ENCODE results near the gene PGLYRP2.
"Not testable (repeated sequence)": the region's sequence is repeated elsewhere in the genome, so short reads cannot be mapped to it uniquely, and the experiment has no call there.

The PGLYRP2 gene, protein sequence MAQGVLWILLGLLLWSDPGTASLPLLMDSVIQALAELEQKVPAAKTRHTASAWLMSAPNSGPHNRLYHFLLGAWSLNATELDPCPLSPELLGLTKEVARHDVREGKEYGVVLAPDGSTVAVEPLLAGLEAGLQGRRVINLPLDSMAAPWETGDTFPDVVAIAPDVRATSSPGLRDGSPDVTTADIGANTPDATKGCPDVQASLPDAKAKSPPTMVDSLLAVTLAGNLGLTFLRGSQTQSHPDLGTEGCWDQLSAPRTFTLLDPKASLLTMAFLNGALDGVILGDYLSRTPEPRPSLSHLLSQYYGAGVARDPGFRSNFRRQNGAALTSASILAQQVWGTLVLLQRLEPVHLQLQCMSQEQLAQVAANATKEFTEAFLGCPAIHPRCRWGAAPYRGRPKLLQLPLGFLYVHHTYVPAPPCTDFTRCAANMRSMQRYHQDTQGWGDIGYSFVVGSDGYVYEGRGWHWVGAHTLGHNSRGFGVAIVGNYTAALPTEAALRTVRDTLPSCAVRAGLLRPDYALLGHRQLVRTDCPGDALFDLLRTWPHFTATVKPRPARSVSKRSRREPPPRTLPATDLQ

DNA sequence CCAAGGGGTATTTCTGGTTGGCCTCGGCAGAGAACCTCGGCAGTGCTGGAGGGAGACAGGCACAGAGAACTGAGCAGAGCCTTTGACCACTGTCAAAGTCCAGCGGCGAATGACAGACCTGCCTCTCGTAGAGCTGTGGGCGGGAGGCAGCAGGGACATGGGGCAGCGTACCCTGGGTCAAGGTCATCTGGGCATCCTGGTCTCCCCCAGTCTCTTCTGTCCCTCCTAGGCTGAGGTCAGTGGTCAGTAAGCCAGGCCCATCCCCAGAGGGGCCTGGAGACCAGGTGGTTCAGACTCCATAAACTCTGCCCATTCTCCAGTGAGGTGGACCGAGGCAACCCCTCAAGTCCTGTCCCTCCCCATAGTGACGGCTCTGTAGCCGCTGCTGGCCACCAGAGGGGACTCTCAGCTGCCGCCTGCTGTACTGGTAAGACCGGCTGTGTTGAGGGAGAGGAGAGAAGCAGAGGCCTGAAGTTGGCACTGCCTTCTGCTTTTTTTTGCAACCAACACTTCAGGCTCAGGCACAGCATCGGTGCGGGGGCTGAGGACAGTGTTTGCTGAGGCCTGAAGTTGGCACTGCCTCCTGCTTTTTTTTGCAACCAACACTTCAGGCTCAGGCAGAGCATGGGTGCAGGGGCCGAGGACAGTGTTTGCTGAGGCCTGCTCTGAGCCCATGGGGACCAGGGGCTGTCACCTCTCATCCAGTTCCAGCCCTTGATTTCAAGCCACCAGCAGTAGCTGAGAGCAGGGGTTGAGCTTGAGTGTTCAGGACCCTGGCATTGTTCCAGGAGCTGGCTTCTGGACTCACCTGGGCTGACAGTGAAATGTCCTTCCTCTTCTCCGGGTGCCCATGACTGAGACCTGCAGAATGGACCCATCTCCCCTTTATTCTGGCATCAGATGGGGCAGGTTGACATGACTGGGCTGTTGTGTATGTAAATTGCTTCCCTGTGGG, at the start of gene PGLYRP2:
Gene PGLYRP2, minus strand, starts transcription at position 111 of the 955 bp plus-strand sequence. CDS start 130 bp downstream, outside the sequence.
- DNase-seq, result no peak

DNA sequence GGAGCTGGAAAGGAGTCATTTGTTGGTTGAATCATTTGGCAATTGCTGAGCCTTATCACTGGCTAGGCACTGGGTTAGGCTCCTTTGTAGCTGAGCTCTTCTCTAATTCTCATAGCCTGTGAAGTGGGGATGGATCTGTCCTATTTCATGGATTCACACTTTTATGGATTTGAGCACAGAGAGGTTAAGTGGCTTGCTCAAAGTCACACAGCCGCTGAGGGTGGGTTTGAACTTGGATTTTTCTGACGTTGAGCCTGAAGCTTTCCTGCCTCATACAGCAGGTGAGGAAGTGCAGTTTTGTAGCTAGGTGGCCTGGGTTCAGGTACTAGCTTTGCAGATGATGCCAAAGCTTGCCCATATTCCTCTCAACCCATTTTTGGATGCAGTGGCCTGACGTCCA, 48.4 kb upstream of the PGLYRP2 start:
- DNase-seq, result no peak

DNA sequence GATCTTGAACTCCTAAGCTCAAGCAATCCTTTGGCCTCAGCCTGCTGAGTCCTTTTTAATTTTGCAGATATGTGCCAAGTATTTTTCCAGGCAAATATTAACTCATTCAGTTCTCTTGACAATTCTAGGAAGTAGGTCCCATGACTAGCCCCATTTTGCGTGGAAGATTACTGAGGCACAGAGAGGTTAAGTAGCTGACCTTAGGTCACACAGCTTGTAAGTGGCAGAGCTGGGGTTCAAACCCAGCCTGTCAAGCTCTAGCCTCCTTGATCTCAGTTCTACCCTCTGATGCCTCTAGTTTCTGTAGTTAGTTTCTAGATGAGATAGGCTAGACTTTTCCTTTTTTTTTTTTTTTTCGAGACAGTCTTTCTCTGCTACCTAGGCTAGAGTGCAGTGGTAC, 47.1 kb upstream of the PGLYRP2 start:
- DNase-seq, result no peak

DNA sequence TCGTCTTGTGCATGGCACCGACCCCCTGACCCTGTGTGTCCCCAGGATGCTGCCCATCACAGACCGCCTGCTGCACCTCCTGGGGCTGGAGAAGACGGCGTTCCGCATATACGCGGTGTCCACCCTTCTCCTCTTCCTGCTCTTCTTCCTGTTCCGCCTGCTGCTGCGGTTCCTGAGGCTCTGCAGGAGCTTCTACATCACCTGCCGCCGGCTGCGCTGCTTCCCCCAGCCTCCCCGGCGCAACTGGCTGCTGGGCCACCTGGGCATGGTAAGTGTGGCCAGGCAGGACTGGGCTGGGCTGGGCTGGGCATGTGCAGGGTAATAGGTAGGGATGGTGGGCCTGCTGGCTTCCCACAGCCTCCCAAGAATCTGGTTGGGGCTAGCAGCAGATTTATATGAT, 46.0 kb upstream of the PGLYRP2 start:
- DNase-seq, result no peak

DNA sequence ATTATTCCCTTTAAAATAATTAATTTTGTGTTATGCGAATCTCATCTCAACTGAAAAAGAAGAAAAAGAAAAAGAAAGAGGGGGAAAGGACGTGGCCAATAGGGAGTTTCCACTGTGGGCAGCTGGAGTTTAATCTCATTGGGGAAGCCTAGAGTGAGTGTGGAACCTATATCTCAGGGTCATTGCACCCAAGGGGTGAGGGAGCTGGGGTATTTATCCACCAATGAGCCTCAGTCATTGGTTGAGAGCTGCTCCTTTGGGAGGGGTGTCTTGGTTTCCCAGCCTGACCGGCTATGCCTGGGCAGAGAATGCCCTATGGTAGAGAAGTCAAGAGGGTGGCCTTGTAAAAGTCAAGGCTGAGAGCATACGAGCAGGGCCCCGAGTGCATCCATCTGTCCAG, 45.5 kb upstream of the PGLYRP2 start:
- DNase-seq, result no peak

DNA sequence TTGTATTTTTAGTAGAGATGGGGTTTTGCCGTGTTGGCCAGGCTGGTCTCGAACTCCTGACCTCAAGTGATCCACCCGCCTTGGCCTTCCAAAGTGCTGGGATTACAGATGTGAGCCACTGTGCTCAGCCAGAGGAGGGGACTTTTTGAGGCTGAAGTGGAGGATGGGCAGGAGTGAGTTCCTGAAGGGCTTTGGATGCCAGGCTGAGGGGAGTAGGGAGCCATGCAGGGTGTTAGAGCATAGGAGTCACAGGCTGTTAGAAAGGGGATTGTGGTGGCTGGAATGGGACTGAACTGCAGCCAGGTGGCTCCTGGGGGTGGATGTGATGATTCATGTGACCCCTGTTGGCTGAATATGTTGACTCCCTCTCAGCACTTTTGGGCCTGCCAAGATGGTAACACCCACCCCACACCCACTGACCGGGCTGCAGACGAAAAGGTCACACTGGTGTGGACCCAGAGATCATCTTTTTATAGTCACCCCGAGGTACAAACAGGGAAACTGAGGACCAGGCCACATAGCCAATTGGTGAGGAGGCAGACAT, 40.2 kb upstream of the PGLYRP2 start:
- DNase-seq, result no peak

DNA sequence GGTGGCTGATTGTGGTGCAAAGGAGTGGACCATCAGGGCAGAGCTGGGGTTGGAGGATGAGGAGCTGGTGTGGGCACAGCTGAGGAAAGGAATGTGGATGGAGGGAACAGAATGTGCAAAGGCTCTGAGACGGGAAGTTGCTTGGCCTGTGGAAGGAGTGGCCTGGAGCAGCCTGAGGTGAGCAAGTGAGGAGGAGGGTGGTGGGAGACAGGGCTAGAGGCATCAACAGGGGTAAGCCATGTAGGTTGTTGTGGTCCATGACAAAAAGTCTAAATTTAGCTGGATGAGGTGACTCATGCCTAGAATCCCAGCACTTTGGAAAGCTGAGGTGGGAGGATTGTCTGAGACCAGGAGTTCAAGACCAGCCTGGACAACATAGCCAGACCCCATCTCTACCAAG, 38.5 kb upstream of the PGLYRP2 start:
- DNase-seq, result no peak

DNA sequence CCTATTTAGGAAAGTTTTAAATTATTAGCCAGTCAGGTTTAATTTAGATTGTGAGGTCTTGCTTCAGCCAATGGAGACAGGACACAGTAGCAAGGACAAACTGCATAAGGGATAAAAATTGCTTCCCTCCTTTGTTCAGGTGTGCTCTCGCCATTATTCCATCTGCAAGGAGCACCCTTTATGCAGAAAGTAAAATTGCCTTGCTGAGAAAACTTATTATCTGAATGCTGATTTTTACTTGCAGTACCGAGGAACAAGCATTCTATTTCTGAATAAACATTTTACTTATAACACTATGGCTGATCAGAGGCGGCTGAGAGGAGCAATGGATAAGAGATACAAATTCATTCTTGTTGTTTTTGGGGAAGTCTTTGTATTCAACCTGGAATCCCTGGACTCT, 37.1 kb upstream of the PGLYRP2 start:
- no peak for DNase-seq

DNA sequence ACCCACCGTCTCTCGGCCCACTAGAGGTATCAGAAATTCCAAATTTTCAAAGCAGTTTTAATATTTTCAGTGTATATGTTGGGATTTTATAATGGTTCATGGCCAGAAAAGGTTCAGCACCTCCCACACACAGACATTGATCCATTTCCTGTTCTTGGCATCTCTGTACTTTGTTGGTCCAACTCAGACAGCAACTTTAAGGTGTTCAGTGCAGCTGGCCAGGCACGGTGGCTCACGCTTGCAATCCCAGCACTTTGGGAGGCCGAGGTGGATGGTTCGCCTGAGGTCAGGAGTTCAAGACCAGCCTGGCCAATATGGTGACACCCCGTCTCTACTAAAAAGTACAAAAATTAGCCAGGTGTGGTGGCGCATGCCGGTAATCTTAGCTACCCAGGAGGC, 35.9 kb upstream of the PGLYRP2 start:
- DNase-seq, result not testable (repeated sequence)

DNA sequence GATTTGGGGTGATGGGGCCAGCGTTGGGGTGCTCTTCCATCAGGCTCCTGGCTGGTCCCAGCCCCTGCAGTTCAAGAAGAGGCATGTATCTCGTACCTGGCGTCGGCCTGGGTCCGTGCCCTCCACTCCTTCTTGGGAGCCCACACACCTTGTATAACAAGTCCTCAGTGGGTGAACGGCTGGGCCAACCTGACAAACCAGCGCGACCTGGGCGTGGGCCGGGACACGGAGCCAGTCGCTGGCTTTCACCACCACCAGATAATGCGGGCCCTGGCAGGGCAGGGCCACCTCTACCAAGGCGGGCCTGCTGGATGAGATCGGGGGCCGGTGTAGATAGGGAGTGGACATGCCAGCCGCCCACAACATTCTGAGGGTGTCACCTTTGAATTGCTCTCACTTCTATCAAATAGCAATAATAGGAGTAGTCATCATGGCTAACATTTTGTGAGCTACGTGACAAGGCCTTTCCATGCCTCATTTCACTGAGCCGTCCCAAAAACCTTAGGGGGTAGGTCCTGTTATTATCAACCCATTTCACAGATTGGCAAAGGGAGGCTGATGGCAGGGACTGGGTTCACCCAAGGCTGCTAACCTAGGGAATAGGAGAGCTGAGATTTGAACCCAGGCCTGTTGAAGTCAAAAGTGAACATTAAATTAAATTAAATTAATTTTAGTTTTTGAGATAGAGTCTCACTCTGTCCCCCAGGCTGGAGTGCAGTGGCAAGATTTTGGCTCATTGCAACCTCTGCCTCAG, 32.5 kb upstream of the PGLYRP2 start:
- no peak for DNase-seq

DNA sequence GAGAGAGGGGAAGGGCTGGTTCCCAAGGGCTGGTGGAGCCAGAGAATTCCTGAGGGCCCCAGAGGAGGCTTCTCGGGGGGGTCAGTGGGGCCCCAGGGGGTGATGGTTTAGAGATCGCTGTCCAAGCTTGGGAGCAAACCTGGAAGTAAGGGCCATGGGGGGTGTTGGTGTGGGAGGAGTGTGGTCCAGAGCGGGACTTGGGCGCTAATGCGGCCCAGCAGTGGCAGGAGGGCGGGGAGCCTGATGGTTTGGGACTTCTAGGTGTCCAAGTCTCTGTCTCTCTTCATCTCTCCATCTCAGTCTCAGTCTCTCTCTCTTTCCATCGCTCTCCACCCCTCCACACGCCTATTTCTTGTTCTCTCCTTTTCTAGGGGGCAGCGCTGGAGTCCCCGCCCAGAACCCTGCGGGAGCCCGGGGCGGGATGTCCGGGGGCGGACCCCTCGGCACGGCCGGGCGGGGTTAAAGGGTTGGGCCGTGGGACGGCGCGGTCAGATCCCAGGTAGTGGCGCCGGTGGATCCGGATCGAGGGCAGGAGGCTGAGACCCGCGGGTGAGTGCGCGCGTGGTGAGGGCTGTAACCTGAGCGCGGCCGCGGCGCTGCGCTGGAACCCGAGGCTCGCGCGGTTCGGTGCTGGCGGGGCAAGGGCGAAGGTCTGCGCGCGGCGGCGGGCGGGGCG, 28.9 kb upstream of the PGLYRP2 start, which contains the start of gene CYP4F22:
Gene CYP4F22, plus strand, starts transcription at position 491 of the 676 bp plus-strand sequence. CDS start 16,812 bp downstream, outside the sequence.
- peak; percentile 18 for DNase-seq

DNA sequence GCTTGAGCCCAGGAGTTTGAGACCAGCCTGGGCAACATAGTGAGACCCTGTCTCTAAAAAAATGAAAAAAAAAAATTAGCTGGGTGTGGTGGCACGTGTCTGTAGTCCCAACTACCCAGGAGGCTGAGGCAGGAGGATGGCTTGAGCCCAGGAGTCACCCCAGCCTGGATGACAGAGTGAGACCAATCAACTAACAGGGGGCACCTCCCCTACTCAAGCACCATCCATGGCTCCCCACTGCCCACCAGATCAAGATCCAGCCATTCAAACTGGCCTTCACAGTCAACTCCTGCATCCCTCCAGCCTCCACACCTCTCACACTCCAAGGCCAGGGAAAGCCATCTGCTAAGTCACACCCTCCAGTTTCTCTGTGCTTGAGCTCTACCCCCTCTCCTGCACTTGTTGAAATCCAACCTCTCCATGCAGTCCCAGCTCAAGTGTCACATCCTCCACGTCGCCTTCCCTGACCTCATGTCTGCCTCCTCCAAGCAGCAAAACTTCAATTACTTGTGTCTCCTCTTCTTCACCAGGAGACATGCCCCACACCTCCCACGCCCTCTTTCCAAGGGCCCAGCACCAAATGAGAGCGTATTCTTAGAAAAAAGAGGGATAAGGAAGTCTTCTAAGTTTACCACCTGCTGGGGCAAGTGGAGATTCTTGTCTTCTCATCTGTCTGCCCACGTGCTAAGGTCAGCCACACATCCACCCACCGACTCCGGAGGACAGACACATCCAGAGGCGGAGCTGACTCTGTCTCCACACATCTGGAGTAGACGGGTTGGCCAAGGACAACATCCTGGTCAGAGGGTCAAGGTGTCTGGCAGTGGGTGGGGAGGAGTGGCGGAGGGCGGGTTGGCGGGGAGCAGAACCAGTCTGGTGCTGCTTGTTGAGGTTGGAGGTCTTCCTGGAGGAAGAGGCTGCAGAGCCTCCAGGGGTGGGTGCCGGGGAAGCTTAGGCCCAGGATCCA, 28.1 kb upstream of the PGLYRP2 start:
- DNase-seq, result no peak

DNA sequence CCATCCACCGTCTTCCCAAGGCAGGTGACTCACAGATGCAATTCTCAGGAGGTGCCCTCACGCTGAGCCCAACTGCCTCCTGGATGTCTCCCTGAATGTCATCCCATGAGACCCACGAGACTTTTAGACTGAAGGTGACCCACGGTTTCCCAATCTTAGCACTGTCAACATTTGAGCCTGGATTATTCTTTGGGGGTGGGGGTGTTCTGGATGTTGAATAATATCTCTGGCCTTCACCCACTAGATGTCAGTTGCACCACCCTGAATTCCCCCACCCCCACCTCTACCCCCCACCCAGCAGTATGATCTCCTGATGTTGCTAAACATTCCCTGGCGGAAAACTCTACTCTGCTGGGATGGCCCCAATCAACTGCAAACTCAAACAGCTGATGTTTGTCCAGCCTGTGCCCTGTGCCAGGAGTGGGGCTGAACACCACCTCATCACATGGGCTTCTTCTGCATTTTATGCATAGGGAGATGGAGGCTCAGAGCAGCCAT, 26.8 kb upstream of the PGLYRP2 start:
- DNase-seq, result no peak

DNA sequence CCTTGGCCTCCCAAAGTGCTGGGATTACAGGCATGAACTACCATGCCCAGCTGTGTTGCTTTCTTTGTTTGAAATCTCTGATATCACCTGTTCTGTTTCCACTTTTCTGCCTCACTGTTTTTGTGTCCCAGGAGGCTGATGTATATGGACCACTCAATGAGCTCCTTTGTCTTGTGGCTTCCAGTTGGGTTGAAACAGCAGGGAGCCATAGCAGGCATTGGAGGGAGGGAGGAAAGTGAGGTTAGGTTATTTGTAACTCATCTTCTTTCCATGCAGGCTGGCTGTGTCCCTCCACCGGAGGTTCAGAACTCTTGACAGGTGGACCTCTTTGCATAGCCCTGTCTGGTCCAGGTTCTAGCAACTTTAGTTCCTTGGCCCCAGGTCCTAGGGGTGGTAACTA, 23.0 kb upstream of the PGLYRP2 start:
- no peak for DNase-seq

DNA sequence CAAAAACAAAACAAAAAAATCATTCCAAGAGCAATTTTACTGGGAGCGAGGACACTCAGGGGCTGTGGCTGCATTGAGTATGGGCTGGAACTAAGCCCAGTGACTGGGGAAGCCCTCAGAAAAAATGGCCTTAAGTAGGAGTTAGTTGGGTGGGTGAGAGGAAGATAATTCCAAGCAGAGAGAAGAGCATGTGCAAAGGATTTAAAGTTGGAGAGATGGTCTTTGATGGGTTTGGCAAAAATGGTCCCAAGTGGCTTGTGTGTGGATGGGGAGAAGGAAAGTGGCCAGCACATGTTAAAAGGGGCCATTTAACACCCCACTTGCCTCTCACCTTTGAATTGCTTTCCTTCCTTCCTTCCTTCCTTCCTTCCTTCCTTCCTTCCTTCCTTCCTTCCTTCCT, 22.3 kb upstream of the PGLYRP2 start:
- no peak for DNase-seq

DNA sequence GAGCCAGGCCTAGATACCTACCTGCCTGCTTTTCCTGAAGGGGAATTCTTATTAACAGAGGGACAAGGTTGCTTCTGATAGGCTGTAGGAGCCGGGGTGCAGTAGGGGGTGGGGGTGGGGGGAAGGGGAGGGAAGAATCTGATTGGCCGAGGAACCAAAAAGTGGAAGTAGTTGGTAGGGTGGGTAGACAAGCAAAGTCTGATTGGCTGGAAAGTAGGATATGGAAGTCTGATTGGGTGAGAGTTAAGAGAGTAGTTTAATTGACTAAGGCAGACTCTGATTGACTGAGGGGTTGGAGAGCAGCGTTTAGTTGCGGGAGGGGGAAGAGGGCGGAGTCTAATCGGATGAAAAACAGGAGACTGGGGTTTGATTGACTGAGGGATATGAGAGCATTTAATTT, 19.6 kb upstream of the PGLYRP2 start:
- DNase-seq, result no peak

DNA sequence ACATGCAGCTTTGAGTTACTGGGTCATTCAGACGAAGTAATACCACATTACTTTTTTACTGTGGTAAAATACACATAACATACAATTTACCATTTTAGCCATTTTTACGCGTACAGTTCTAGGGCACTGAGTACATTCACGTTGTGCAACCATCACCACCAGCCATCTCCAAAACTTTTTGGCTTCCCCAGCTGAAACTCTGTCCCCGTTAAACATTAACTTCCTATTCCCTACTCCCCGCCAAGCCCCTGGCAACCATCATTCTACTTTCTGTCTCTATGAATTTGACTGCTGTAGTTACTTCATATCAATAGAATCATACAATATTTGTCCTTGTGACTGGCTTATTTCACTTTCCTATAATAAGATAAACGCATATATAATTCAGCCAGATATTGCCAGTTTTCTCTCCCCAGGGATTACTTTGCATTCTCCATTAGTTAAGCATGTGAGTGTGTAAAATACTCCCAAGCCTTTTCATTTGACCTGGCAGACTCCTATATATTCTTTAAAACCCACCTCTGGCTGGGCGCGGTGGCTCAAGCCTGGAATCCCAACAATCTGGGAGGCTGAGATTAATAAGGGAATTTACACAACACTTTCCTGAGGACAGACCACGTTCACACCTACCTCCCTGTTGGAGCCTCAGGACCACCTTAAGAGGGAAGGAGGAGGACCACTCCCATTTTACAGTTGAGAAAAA, 19.0 kb upstream of the PGLYRP2 start:
- DNase-seq, result no peak

DNA sequence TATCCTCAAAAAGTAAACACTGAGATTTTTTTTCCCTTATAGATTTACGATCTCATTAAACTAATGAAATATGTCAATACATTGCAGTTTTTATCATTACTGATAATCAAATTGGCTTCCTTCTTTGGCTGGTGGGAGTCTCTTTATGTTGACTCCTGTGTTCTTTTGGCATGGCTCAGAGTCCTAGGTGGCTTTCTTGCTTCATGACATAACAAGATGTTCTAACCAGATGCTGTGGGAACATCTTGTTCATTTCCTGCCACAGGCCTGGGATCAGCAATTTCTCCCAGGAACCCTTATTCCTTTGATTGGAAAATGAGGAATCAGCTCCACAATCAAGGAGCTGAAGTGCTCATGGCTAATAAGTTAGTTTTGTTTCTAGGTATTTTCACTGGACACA, 15.8 kb upstream of the PGLYRP2 start:
- DNase-seq, result no peak

DNA sequence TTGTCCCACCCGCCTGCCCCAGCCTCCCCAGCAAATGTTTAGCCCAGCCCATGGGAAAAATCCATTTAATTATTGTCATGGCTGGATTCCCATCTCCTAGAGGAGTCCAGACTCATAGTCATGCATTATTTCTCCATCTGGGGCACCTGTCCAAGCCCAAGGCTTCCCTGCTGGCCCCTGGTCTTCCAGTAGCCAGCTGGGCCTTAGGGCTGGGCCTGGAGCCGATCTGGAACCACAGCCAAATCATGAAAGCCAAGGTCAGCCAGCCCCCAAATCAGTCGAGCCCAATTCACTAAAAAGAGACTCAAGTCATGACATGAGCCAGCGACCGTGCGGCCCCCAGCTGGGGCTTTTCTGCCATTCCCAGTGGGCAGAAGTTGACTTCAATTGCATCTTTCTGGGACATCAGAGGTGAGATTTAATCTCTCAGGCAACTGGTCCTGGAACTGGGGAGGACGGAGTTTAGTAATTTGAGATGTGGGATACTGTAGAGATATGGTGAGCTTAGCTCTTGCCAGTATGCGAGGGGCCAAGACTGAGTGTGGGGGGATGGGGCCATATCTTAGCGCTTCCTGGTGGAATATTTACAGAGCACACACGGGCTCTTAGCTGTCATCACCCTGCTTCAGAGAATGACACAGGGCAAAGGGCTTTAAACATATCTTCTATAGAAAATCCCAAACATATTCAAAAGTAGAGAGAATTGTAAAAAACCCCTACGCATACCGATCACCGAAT, 9.4 kb upstream of the PGLYRP2 start:
- DNase-seq, result no peak

Data from activated CD4-positive, alpha-beta T cell treated with anti-CD3 and anti-CD28 coated beads for 48 hours (primary cell).